ENCODE data around the gene GADD45G. TPM values are rescaled to one million over a fixed set of nuclear protein-coding genes. Genes with fewer than 3 reads are reported as not detected.

GADD45G gene
- total RNA-seq, 1 experiment from 2014 or later: 7.7 TPM

GRCh38 chr9:89592963-89593726 lies 11.7 kb upstream of the GADD45G start:
- H3K27me3 ChIP-seq (ENCODE audit: insufficient read depth, low read length): no peaks in the 10 kb centered on the region

More at GRCh38 chr9:89592963-89593726, 11.7 kb upstream of the GADD45G start:
- DNase-seq: peak; percentile 90
- no peak overlapping the region for H2BK5ac ChIP-seq (ENCODE audit: insufficient read length, low read length)
- peak overlapping the region; percentile 54; the same call in 1 of the 2 replicates for H3K14ac ChIP-seq (ENCODE audit: insufficient read depth, low read length)
- no peaks in the 10 kb centered on the region for H3K79me1 ChIP-seq (ENCODE audit: insufficient read depth, low read depth, low read length, poor library complexity, severe bottlenecking)
- no peaks in the 10 kb centered on the region for H3K79me2 ChIP-seq (ENCODE audit: insufficient read depth, low read length)
- H4K91ac ChIP-seq (ENCODE audit: insufficient read length, low read depth, low read length): no peak overlapping the region
- H2AFZ ChIP-seq (ENCODE audit: low read length): no peak overlapping the region
- no peak overlapping the region for H2BK120ac ChIP-seq (ENCODE audit: low read depth, low read length, poor library complexity, severe bottlenecking)
- Mint-ChIP-seq H3K27ac (peak overlapping the region in 1 of 3 experiments; percentile 85; a peak in 3 of 7 replicates), H3K9me3 (no peaks in the 10 kb centered on the region), H3K4me1 (peaks cover 19 to 22% of the 10 kb centered on the region in 2 experiments), H3K4me3 (no peak overlapping the region; a peak in 1 of 5 replicates), H3K27me3 (ENCODE audit: low read depth) (peaks cover 7% of the 10 kb centered on the region), H3K36me3 (ENCODE audit: insufficient read depth in 1 of 3, low read depth in 3 of 3) (no peaks in the 10 kb centered on the region)
- H3K9ac ChIP-seq (ENCODE audit: extremely low read depth, insufficient read length, low read length): no peak overlapping the region
- peak overlapping the region; percentile 27 for H3K18ac ChIP-seq (ENCODE audit: insufficient read length, low read depth, low read length)
- H2BK20ac ChIP-seq (ENCODE audit: low read depth, low read length, poor library complexity, severe bottlenecking): no peak overlapping the region
- no peaks in the 10 kb centered on the region for H4K20me1 ChIP-seq (ENCODE audit: control insufficient read depth, insufficient read depth, insufficient read length)
- no peaks in the 10 kb centered on the region for H3K9me3 ChIP-seq (ENCODE audit: control insufficient read depth, low read depth, low read length)
- H3K56ac ChIP-seq (ENCODE audit: insufficient read length, low read depth, low read length): no peak overlapping the region
- H2AK5ac ChIP-seq (ENCODE audit: insufficient read length, low read length): no peak overlapping the region
- no peak overlapping the region for H4K8ac ChIP-seq (replicated peaks; ENCODE audit: insufficient read length, low read depth, low read length)
- H4K5ac ChIP-seq (ENCODE audit: insufficient read length, low read depth, low read length): no peak overlapping the region
- H3T11ph ChIP-seq (ENCODE audit: low read length): no peak overlapping the region
- no peak overlapping the region for H3K23ac ChIP-seq (ENCODE audit: insufficient read length, low read depth, low read length)
- H3K4me1 ChIP-seq (ENCODE audit: insufficient read depth, low read length): peaks cover 3% of the 10 kb centered on the region
- TF ChIP-seq CTCF (conservative IDR thresholded peaks at IDR 0.05): peak; percentile 67
- no peak overlapping the region for H3K27ac ChIP-seq (ENCODE audit: insufficient read length, low read depth, low read length)
- no peak overlapping the region for H3K4ac ChIP-seq (ENCODE audit: low read depth, low read length)
- no CpG with 5 or more reads among the region's 13 CpGs for WGBS (ENCODE audit: extremely low coverage, insufficient read length, low lambda C conversion rate)
- no peaks in the 10 kb centered on the region for H3K23me2 ChIP-seq (ENCODE audit: insufficient read length, low read depth, low read length, poor library complexity, severe bottlenecking)
- no peak overlapping the region for H3K4me2 ChIP-seq (ENCODE audit: insufficient read depth, insufficient read length, low read length)
- H2BK12ac ChIP-seq (ENCODE audit: insufficient read length, low read depth, low read length): no peak overlapping the region
- H2BK15ac ChIP-seq (ENCODE audit: low read depth, low read length): no peak overlapping the region
